HUDEP-2 (cell line): ENCODE results near the gene IL34.

Source experiments
- DNase-seq, 76 experiments: peaks; one replicate each; lab custom pipeline; 2025; ENCODE audit not compliant: unreplicated experiment in 76 of 76; lab: John Stamatoyannopoulos, UW

The IL34 gene

DNA sequence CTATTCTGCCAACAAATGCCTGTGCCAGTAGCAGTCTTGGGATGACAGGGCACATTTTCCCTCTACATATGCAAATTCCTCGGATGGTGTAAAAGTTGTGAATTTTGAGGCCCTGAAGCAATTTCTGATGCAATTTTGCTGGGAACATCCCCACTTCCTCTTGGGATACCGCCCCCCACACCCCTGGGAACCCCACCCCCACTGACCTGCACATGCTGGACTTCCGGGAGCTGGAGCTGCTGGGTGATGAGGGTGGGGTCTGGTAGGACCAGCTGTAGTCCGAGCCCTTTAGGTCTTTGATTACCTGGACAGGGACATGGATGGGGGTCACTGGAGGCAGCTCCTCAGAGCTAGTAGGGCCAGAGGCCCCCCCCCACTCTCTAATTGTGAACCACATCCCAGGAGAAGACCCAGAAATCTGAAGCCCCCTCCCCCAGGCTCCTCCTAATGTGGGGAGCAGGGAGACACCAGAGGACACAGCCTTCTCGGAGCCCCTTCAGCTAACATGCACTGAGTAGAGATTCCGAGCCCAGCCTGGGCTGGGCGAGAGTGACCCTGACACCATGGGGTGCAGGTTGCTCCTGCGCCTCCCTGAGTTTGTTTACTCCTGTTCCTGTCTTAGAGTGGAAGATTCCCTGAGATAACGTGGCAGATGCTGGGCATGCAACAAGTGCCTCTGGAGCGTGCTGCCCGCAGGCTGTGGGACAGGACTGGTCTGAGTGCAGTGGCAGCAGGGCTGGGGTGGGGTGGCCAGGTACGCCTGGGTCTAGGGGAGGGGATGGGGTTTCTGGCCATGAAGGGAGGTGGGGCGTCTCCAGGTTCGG is 30.5 kb downstream of the IL34 start:
- no peak for DNase-seq

DNA sequence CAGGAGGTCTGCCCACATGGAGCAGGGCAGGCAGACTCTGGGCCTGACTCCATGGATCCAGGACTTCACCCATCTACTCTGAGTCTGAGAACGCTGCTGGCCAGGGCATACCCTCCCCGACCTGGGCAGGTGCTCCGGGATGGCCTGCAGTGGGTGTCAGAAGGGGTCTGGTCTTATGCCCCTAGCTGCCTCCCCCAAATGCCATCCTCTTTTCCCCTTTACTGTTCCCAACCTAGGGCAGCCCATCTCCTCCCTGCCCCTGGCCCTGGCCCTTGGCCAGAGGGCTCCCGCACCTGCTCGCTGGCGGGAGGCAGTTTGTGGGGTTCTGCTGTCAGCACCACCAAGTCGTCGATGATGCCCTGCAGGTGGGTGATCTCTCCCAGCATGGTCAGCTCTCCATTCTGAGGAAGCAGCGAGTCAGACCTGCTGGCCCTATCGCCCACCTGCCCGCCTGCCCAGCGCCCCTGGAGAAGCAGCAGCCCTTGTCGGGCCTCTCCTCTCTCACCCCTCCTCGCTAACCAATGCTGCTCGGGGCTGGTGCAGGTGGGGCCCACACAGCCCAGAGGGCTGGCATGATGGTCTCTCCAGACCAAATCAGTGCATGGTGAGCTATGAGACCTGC is 31.3 kb downstream of the IL34 start:
- no peak for DNase-seq

DNA sequence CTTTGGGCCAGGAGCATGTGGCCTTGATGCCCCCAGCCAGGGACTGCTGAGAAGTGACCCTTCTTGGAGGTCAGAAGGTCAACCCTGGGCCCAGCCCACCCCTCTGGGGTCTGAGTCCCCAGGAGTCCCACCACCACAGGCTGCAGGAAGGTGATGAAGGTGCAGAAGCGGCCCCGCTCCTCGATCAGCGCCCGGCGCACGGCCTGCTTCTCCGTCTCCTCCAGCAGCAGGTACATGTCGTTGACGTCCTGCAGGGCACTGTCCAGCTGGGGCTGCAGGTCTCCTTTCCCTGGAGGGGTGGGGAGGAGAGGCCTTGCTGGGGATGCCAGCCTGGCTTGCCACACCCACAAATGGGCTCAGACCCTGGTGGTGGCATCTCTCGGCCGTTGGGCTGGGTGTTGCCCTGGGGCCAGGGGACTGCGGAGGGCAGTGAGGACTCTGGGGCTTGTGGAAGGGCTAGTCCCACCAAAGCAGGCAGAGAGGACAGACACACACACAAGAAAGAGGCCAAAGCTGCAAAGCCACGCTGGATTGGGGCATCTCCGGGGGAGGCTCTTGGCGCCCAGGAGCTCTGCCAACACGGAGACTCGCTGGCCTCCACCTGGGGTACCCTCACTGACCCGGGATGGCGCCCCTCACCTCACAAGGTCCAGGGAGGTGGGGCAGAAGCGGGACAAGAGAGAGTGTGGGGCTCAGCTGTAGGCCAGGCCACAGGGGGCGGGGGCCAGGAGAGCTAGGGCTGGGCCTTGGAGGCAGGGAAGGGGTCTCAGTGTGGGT is 31.9 kb downstream of the IL34 start:
- DNase-seq: no peak

DNA sequence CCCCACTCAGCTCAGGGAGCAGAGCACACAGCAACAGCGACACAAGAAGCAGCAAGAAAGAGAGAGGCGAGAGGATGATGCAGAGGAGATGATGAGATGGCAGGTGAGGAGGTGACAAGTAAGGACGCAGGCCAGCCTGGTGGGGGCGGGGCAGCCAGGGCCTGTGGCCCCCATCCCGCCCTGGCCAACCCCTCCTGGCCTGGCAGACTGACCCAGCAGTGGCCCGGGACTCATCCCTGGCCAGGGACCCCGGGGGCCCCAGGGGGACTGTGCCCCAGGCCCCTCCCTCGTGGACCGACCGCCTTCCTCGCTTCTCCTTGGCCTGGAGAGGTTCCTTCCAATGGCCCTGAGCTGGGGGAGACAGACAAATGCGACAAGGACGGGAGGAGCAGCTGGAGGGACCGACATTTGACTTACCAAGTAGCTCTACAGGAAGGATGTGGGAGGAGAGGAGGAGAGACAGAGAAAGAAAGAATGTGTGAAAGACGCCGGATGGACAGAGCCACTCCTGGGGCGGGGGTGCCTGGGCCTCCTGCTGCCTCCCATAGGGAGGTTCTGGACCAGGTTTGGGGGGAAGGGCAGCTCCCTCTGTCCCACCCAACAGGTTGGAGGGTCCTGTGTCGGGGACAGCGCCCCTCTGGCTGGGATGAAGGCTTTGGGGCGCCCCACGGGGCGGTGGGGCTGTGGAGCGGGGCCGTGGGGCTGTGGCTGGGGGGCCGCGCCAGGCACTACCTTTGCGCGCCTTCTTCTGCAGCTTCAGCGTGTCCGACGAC is 32.7 kb downstream of the IL34 start:
- no peak for DNase-seq

DNA sequence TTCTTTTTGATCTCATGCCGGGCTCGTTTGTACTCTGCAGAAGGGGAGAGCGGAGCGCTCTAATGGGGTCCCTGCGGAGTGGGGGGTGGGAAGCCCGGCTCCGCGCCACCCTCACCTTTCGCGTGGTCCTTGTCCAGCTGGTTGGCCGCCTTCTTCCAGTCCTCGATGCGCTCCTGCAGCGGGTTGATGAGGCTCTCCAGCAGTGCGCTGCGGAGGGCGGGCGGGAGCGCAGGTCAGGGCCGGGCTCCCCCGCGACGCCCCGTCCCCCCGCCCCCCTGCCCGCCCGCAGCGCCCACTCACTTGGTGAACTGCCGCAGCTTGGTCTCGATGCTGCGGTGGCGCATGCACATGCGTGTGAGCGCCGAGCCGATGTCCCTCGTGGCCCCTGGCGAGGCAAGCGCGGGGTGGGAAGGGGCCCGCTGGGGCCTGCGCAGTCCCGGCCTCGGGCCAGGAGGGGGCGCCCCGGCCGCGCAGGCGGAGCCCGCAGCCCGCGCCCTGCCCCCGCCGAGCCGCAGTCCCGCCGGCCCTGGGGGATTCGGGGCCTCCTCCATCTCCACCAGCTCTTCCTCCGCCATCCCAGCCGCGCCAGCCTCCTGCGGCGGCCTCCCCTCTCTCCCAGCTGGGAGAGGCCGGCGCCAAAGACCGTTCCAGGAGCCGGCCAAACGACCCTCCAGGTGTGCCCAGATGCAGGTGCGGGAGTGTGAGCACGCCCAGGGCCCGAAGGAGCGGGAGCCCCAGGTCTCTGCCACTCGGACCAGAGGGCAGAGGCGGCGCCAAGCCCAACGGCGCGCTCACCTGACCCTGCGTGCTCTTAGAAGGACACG is 33.5 kb downstream of the IL34 start:
- no peak for DNase-seq

DNA sequence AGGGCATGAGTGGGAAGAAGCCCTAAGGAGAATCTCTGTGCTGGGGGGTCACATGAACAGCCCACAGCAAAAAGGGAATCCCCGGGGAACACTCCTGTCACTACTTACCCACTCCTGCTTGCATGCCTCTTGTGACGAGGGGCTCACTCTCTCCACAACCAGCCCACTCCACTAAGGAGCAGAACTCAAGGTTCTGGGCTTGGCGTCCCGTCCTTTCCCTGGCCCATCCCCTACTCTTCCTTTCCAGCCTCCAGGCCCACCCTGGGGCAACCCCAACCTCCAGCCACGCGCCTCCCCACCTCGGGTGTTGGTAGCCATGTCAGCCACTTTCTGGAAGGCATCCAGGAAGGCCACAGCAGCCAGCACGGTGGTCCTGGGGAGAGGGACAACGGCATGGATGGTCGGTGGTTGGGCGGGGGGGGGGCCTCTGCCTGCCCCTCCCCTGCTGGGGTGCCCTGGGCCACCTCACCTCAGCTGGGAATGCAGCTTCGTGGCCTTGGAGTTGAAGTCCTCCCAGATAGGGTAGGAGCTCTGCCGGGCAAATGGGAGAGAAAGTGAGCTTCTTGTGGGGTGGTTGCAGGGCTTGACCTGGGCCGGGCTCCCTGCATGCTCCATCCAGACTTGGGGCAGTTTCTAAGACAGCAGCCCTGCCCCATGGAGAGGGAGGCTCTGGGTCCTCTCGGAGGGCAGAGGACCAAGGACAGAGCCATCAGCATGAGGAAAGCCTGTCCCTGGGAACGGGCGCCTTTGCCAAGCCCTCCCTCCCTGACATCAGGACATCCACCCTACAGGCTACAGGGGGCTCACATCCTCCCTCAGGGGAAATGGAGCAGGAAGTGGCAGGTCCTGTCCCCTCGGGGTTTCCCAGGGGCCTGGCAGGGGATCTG is 34.4 kb downstream of the IL34 start:
- no peak for DNase-seq

DNA sequence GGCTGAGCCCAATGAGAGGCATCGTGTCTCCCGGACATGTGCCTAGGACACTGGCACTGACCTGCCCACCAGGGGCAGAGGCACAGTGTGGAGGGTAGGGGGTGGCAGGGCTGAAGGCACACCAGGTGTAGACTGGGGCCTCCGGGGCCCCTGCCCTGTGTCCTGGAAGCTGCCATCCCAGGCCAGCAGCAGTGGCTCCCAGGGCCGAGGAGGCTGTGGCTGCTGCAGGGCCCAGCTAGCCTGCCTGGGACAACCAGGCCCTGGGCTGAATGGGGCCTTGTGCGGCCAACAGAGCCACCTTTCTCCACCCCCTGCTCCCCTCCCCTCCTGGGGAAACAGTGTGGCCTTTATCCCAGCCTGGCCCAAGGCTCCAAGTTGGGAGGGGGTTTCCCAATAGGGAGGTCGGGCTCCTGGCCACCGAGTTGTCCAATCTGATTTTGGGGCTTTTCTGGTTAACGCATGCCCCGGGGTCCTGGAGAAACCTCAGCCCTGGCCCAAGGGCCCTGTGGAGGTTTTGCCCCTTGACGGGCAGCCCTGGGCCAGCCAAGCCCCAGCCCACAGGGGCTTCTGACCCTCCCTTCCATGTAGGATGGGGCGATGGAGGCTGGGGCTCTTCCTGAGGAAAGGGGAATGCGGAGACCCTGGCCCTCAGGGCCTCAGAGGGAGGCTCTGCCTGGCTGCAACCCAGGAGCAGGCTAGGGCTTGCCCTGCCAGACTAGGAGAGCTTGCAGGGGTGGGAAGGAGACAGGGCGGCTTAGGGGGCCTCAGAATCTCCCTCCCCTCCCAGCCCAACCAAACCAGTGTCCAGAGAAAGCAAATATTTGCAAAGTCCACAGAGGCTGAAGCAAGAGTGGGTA is 35.3 kb downstream of the IL34 start:
- DNase-seq: no peak

DNA sequence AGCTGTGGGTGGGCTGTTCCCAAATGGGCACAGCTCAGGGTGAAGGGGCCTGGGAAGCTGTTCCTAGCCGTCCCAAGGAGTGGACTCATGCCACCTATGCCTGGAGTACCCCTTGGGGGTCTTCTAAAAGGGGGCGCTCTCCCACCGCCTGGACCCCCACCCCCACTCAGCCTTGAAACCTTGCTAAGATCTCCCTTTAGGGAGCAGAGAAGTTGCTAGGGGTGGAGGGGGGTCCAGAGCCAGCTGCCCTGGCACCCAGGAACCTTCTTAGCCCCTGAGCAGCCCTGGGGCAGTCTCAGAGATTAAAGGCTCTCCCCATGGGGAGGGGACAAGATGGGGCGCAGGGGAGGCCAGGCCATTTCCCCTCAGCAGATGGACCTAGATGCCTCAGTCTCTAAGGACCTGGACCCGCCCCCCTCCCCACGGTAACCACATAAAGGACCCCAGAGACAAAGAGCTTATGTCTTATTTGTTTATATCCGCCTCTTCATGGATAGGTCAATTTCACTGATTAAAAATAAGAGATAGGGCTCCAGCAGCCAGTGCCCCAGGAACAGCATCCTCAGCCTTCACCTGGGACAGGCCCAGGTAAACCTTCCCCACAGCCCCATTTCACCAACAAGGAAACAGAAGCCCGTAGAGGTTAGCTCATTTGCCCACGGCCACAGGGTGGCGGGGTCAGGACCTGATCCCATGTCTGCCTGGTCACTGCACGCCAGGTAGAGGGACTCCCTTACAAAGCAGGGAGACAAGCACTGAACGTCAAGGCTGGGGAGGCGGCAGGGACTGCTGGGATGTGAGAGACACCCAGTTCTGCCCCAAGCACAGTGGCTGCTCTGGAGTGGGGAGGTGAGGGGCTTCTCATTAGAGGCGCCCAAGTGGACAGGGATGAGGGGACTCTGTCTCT is 36.1 kb downstream of the IL34 start:
- DNase-seq: no peak

DNA sequence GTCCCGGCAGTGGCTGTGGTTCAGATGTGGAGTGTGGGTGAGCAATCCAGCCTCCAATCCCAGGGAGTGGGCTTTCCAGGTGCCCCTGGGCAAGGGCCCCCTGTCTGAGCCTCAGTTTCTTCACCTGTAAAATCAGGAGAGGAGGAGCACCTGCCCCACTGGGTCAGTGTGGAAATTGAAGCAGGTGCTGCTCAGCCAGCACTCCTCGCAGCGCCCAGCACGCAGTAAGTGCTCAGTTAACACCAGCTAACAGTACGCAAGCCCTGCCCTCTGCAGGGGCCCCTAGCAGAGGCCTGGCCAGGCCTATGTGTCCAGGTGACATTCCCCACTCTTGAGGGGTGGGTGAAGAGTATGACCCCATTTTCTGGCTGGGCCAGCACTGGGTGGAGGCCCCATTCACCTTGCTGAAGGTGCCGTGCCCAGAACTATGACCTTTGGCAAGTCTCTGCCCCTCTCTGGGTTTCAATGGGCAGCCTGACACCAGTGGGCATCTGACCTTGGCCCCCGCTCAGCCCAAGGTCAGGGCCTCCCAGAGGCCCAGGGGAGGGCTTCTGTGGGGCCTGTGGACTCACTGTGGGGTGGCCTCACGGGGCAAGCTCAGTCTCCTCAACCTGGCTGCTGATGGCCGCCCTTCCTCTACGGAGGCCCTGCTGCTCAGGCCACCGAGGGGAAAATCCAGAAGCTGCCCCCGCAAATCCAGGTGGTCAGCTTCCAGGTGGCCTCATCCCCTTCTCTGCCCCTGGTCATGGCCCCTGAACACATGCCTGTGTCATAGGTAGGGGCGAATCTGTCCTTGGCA is 37.0 kb downstream of the IL34 start:
- DNase-seq: no peak

DNA sequence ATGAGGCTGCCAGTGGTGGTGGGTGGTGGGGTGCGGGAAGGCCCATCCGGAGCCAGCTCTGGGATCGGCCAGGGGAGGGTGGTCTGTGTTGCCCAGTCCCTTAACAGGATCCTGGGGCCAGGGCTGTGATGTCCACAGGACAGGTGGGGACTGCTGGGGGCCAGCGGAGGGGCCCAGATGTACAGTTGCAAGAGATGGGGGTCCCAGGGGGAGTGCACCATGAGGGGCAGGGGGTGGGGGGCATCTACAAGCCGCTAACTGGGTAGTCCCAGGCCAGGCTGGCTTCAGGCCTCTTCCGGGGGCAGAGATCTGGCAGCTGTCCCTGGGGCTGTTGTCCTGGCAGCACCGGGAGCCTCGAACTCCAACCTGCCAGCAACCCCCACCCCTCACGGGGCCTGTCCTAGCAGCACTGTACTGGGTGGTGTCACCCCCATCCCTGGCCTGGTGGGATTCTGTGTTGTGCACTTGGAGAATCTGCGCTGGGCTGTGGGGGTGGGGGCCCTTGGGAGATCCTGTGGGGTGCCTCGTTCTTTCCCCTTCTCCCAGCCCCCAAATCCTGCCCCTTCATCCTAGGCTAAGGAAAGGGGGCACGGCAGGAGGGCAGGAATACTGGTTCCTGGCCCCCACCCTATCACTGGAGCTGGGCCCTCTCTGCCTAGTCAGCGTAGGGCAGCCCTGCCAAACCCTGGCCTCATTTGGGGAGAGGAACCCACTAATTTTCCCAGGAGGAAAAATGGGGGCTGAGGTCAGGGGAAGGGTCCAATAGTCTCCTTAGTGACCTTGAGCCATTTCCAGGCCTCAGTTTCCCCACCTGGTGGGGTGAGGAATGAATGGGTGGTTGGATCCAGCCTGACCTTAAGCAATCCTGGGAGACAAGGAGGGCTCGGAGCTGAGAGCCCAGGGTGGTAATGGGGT is 38.0 kb downstream of the IL34 start:
- no peak for DNase-seq

DNA sequence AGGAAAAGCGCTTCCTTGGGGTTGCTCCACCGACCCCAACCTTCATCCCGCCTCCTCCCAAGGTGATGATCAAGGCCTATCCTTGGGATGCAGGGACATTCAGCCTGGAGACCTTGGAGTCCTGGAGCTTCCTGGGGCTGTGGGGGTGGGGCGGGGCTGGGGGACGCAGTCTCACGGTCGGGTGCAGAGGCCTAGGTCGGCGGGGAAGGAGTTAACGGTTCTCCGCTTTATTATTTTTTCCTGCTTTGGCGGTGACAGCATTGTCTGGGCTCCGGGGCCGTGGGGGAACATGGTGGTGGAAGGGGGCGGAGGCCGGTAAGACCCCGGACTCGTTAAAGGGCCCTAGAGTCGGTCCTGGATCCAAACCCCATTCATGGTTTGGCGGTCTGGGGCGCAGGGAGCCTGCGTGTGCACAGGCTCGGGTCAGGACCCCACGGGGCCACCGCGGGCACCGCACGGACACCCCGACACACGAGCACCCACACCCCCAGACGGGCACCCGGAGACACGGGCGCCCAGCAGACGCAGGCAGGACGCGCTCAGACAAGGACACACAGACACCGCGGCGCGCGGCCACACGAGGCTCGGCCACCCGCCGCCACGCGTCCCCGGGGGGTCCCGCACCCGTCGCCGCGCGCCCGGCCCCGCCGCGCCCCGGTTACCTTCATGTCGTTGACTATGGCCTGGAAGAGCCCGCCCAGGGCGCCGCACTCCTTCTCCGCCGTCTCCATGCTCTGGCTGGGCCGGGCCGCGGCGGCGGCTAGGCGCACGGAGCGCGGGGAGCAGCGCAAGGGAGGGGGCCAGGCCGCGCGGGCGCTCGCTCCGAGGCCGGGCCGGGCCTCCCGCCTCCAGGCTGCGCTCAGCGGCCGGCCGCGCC is 38.9 kb downstream of the IL34 start:
- peak in 2 of 76 experiments; percentile 31 to 43 for DNase-seq

DNA sequence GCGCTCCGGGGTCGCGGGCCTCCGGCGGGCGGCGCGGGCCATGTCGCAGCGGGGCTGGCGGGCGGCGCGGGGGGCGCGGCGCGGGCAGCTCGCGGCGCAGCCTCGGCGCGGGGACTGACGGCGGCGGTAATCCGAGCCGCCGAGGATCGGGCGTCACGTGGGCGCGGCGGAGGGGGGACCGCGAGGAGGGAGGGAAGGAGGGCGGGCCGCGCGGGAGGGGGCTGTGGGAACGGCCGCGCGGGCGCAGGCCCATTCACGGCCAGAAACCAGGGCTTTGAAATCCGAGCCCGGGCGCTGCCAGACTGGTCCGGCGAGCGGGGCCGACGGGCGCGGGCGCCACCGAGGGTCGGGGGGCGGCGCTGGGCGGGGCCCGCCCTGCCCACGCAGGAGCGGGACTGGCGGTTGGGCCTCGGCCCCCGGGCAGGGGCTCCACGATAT is 39.6 kb downstream of the IL34 start, which contains the start of gene MTSS2:
Gene MTSS2, minus strand, starts transcription at position 116 of the 438 bp plus-strand sequence. CDS start 262 bp downstream, outside the sequence.
- DNase-seq: peak in 40 of 76 experiments; percentile 11 to 59 (median 30)

DNA sequence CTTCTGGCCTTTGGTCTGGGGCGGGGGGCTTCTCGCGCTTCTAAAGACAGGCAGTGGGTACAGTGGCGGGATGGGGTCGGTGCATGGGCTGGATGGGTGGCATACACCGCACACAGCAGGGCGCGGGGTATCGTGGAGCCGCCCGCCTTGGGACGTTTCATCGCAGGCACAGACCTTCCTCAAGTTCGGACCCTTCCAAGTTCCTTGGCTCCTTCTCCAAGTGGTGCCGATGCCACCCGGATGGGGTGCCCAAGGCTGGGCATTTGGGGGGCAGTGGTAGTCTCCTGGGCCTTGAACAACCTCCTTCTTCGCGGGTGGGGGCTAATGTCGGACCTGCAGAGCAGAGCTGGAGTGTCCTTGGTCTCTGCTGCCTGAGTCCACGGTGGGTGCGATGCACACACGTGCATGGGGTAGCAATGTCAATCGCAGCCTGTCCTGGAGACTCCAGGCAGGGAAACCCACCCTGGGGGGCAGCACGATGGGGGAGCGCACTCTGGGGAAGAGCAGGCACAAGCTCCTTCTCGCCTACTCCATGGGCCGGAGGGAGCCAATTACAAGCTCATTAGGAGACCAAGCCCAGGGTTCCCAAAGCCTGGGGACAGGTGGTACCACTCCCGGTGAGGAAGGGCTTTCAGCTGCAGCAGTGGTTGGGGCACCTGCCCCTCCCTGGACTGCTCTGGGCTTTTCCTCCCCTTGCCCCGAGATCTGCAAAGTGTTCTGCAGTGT is 40.2 kb downstream of the IL34 start:
- no peak for DNase-seq
